Mammary epithelial cell (primary cell): ENCODE measurements around the gene SHH.

Source experiments
- EZH2 ChIP-seq: IDR thresholded peaks from 2 replicates; pipeline ENCODE4 v1.6.1; 2012; ENCODE audit warnings: low read length, inconsistent platforms, borderline replicate concordance
- TF ChIP-seq, protein P1 (sequence below), 2 donors: IDR thresholded peaks in 1 of 2; conservative IDR thresholded peaks in 1 of 2; 2 replicates each; pipeline ENCODE4 v1.5.1; 2011 to 2012; ENCODE audit warnings: inconsistent platforms in 2 of 2, low read length in 2 of 2, mild to moderate bottlenecking in 2 of 2, control low read depth in 1 of 2, low read depth in 1 of 2; ENCODE audit not compliant: insufficient read depth in 1 of 2; ENCODE audit errors: extremely low read depth in 1 of 2

DNA sequence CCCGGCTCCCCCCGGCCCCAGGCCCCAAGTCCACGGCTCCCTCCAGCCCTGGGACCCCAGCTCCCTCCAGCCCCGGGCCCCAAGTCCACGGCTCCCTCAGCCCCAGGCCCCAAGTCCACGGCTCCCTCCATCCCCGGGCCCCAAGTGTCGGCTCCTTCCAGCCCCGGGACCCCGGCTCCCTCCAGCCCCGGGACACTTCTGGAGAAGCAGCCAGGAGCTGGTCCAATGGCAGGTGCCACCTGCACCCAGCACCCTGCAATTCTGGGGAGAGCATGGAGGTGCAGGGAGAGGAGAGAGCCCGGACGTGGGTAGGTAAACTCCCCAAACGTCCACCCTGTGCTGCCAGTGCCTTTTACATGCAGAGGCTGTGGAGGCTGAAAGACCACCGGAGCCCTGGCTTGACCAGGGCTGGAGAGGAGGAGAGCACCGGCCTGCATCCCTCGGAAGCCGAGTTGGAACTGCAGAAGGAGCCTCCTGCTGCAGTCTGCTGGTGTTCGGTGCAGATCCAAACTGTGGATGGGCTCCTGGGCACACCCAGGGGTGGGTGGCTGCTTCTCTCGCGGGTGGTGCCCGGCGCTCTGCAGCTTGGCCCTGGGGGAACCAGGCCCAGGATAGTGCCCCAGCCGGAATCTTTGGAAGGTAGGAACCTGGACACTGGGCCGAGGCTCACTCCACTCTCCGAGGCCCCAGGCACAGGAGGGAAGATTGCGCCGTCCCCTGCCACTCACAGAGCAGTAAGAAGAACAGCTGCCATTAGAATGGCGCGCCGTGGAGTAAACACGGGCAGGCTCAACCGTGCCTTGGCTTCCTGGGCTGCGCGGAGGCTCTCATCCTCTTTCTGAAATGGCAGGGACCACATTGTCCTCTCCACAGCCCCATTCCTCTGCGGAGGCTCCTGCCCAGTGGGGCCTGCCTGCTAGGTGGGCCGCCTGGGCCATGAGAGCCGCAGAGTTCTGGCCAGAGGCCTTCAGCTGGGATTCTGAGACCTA lies 14.7 kb downstream of the SHH start:
- TF ChIP-seq, protein P1, sequence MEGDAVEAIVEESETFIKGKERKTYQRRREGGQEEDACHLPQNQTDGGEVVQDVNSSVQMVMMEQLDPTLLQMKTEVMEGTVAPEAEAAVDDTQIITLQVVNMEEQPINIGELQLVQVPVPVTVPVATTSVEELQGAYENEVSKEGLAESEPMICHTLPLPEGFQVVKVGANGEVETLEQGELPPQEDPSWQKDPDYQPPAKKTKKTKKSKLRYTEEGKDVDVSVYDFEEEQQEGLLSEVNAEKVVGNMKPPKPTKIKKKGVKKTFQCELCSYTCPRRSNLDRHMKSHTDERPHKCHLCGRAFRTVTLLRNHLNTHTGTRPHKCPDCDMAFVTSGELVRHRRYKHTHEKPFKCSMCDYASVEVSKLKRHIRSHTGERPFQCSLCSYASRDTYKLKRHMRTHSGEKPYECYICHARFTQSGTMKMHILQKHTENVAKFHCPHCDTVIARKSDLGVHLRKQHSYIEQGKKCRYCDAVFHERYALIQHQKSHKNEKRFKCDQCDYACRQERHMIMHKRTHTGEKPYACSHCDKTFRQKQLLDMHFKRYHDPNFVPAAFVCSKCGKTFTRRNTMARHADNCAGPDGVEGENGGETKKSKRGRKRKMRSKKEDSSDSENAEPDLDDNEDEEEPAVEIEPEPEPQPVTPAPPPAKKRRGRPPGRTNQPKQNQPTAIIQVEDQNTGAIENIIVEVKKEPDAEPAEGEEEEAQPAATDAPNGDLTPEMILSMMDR (conservative IDR thresholded peaks at IDR 0.05 in 1 of 2, IDR thresholded peaks at IDR 0.05 in 1 of 2; ENCODE audit: extremely low read depth in 1 of 2, insufficient read depth in 1 of 2, low read depth in 1 of 2, low read length in 2 of 2) = peak in 1 of 2 donors; percentile 1
- no peak for TF ChIP-seq EZH2
